H1 (cell line): ENCODE results near the gene SMPDL3B. TPM values are rescaled to one million over a fixed set of nuclear protein-coding genes. Genes with fewer than 3 reads are reported as not detected.

Experiments
- CTCF ChIA-PET: fragments of 300-600 bp; sonication (Branson Sonifier 250); formaldehyde crosslinking; loops from one replicate; lab custom pipeline; 2021; ENCODE audit not compliant: partially characterized antibody; lab: Charles Lee
- POLR2A ChIA-PET: fragments of 300-600 bp; sonication (Branson Sonifier 250); formaldehyde crosslinking; loops from one replicate; lab custom pipeline; 2021; ENCODE audit warnings: inconsistent platforms; ENCODE audit not compliant: partially characterized antibody; lab: Charles Lee
- DNase-seq, 2 experiments: peaks; one replicate each; pipeline versions ENCODE4 v3.0.0 to v3.0.0-alpha.2; 2010 to 2022; ENCODE audit warnings: low spot score in 2 of 2, low read depth in 1 of 2, mixed read lengths in 1 of 2
- FAIRE-seq: peaks from 2 replicates; lab custom pipeline; 2011; peaks lifted over from hg19 to GRCh38; lab: Jason Lieb, UNC
- H2AFZ ChIP-seq: 2 replicates; pipeline ENCODE4 v1.8.1; 2012; ENCODE audit warnings: low read length, inconsistent platforms
- H2AK5ac ChIP-seq: 2 replicates; pipeline ENCODE4 v1.6.1; 2013; ENCODE audit warnings: low read depth, low read length
- H2BK120ac ChIP-seq: replicated peaks from 2 replicates; pipeline ENCODE3; 2013; ENCODE audit warnings: low read depth, low read length, inconsistent platforms
- H2BK12ac ChIP-seq: 2 replicates; pipeline ENCODE4 v1.6.1; 2013; ENCODE audit warnings: low read depth, low read length
- H2BK15ac ChIP-seq: 2 replicates; pipeline ENCODE4 v1.6.1; 2013; ENCODE audit warnings: low read length
- H2BK20ac ChIP-seq: 2 replicates; pipeline ENCODE4 v1.6.1; 2013; ENCODE audit warnings: low read length
- H2BK5ac ChIP-seq: 2 replicates; pipeline ENCODE4 v1.6.1; 2013; ENCODE audit warnings: low read depth, low read length
- H3K14ac ChIP-seq: 2 replicates; pipeline ENCODE4 v1.6.1; 2013; ENCODE audit warnings: inconsistent platforms; ENCODE audit not compliant: insufficient read length
- H3K18ac ChIP-seq: 2 replicates; pipeline ENCODE4 v1.6.1; 2013; ENCODE audit warnings: low read length; ENCODE audit errors: extremely low read depth
- H3K23ac ChIP-seq: 2 replicates; pipeline ENCODE4 v1.6.1; 2013; ENCODE audit warnings: inconsistent platforms; ENCODE audit not compliant: insufficient read length
- H3K23me2 ChIP-seq: 2 replicates; pipeline ENCODE4 v1.6.1; 2013; ENCODE audit warnings: low read depth, low read length
- H3K27ac ChIP-seq: 2 replicates; pipeline ENCODE4 v1.6.1; 2011; ENCODE audit warnings: low read depth, low read length, inconsistent platforms
- H3K27me3 ChIP-seq, 4 experiments: replicated peaks in 1 of 4; 1 replicate in 1 of 4; 2 replicates in 3 of 4; pipeline versions ENCODE4 v1.6.1 to v1.8.1; 2011 to 2013; ENCODE audit warnings: low read length in 3 of 4, mild to moderate bottlenecking in 3 of 4, inconsistent platforms in 2 of 4, mixed read lengths in 2 of 4, moderate library complexity in 1 of 4; ENCODE audit not compliant: control insufficient read depth in 3 of 4, insufficient read depth in 3 of 4; ENCODE audit errors: extremely low read depth in 1 of 4
- H3K36me3 ChIP-seq, 4 experiments: 2 replicates each; pipeline versions ENCODE4 v1.6.1 to v1.8.1; 2011 to 2013; ENCODE audit warnings: mild to moderate bottlenecking in 4 of 4, low read length in 3 of 4, moderate library complexity in 2 of 4, control low read depth in 1 of 4, inconsistent platforms in 1 of 4; ENCODE audit not compliant: insufficient read depth in 4 of 4, control insufficient read depth in 2 of 4
- H3K4ac ChIP-seq: replicated peaks from 2 replicates; pipeline ENCODE3; 2013; ENCODE audit warnings: low read length, low read depth, mixed read lengths, inconsistent platforms; ENCODE audit not compliant: insufficient read length
- H3K4me1 ChIP-seq, 4 experiments: replicated peaks in 1 of 4; 1 replicate in 1 of 4; 2 replicates in 3 of 4; pipeline versions ENCODE4 v1.6.1 to v1.8.1; 2011 to 2013; ENCODE audit warnings: low read length in 3 of 4, inconsistent platforms in 2 of 4, mixed read lengths in 1 of 4; ENCODE audit not compliant: insufficient read depth in 4 of 4, control insufficient read depth in 3 of 4
- H3K4me2 ChIP-seq, 2 experiments: 2 replicates each; pipeline versions ENCODE4 v1.6.1 to v1.8.1; 2011 to 2013; ENCODE audit warnings: low read depth in 2 of 2, low read length in 2 of 2, control low read depth in 1 of 2, inconsistent platforms in 1 of 2, mild to moderate bottlenecking in 1 of 2; ENCODE audit not compliant: insufficient read depth in 1 of 2
- H3K4me3 ChIP-seq, 4 experiments: fragments of 200-600, 300-600 bp in 1 of 4; sonication (generic), shearing (Covaris generic), sonication (Bioruptor Twin) in 1 of 4; 2 replicates each; pipeline versions ENCODE4 v1.5.1 to v1.8.1; 2011 to 2016; ENCODE audit warnings: low read length in 4 of 4, low read depth in 3 of 4, control low read depth in 2 of 4, inconsistent platforms in 2 of 4, mild to moderate bottlenecking in 2 of 4, mixed read lengths in 1 of 4, moderate library complexity in 1 of 4; ENCODE audit not compliant: insufficient read depth in 2 of 4; ENCODE audit errors: extremely low read depth in 1 of 4
- H3K56ac ChIP-seq: replicated peaks from 2 replicates; pipeline ENCODE3; 2013; ENCODE audit warnings: low read depth, mild to moderate bottlenecking, mixed read lengths, low read length, inconsistent platforms; ENCODE audit not compliant: insufficient read length
- H3K79me1 ChIP-seq: 2 replicates; pipeline ENCODE4 v1.6.1; 2013; ENCODE audit warnings: low read depth, low read length, control low read depth
- H3K79me2 ChIP-seq, 2 experiments: 2 replicates each; pipeline versions ENCODE4 v1.6.1 to v1.8.1; 2012 to 2013; ENCODE audit warnings: low read length in 2 of 2, mild to moderate bottlenecking in 2 of 2, inconsistent platforms in 1 of 2; ENCODE audit not compliant: insufficient read depth in 2 of 2, control insufficient read depth in 1 of 2
- H3K9ac ChIP-seq, 4 experiments: replicated peaks in 1 of 4; 1 replicate in 1 of 4; 2 replicates in 3 of 4; pipeline versions ENCODE4 v1.6.1 to v1.8.1; 2011 to 2013; ENCODE audit warnings: low read depth in 3 of 4, low read length in 3 of 4, control low read depth in 2 of 4, mild to moderate bottlenecking in 2 of 4, moderate library complexity in 2 of 4, inconsistent platforms in 1 of 4; ENCODE audit errors: extremely low read depth in 1 of 4
- H3K9me3 ChIP-seq, 2 experiments: 2 replicates each; pipeline versions ENCODE4 v1.6.1 to v1.8.1; 2012 to 2013; ENCODE audit warnings: mild to moderate bottlenecking in 2 of 2, moderate library complexity in 2 of 2, control low read depth in 1 of 2, inconsistent platforms in 1 of 2, low read depth in 1 of 2, low read length in 1 of 2, mixed read lengths in 1 of 2; ENCODE audit not compliant: insufficient read depth in 2 of 2
- H4K20me1 ChIP-seq, 2 experiments: replicated peaks in 1 of 2; 2 replicates each; pipeline versions ENCODE3 to v1.8.1; 2011 to 2013; ENCODE audit warnings: inconsistent platforms in 2 of 2, low read length in 2 of 2, mild to moderate bottlenecking in 1 of 2; ENCODE audit not compliant: insufficient read depth in 2 of 2, control insufficient read depth in 1 of 2
- H4K5ac ChIP-seq: 2 replicates; pipeline ENCODE4 v1.6.1; 2013; ENCODE audit warnings: low read length, low read depth, mixed read lengths, inconsistent platforms; ENCODE audit not compliant: insufficient read length
- H4K8ac ChIP-seq: 2 replicates; pipeline ENCODE4 v1.8.0; 2013; ENCODE audit warnings: mild to moderate bottlenecking, moderate library complexity, low read length, inconsistent platforms; ENCODE audit not compliant: insufficient read depth; ENCODE audit errors: extremely low read depth
- H4K91ac ChIP-seq: replicated peaks from 2 replicates; pipeline ENCODE3; 2013; ENCODE audit warnings: low read length, mixed read lengths, inconsistent platforms; ENCODE audit not compliant: insufficient read length
- NANOG ChIP-seq: IDR thresholded peaks from 2 replicates; pipeline ENCODE4 v1.6.1; 2011; ENCODE audit warnings: low read length, low read depth, mild to moderate bottlenecking, inconsistent platforms; ENCODE audit not compliant: insufficient read depth, poor library complexity, severe bottlenecking
- NRF1 ChIP-seq: IDR thresholded peaks from 2 replicates; pipeline ENCODE4 v1.6.1; 2011; ENCODE audit warnings: mild to moderate bottlenecking, low read depth, low read length, improper control_type of control experiment
- RAD21 ChIP-seq, 2 experiments: IDR thresholded peaks in 1 of 2; conservative IDR thresholded peaks in 1 of 2; 2 replicates each; pipeline ENCODE4 v1.6.1; 2011; ENCODE audit warnings: low read depth in 2 of 2, low read length in 2 of 2, improper control_type of control experiment in 1 of 2, inconsistent platforms in 1 of 2, mild to moderate bottlenecking in 1 of 2, moderate library complexity in 1 of 2
- SIRT6 ChIP-seq: IDR thresholded peaks from one replicate; pipeline ENCODE4 v1.7.1; 2012; ENCODE audit warnings: low read length, inconsistent platforms
- TEAD4 ChIP-seq: IDR thresholded peaks from 2 replicates; pipeline ENCODE4 v1.6.1; 2012; ENCODE audit warnings: low read depth, low read length, inconsistent platforms, mixed read lengths
- WGBS, 2 experiments: shearing (Covaris generic) in 1 of 2; methylation state at CpG; one replicate each; pipeline versions ENCODE4 v1.1.6 to v1.1.7; 2013 to 2015; ENCODE audit warnings: low lambda C conversion rate in 2 of 2, mixed read lengths in 2 of 2, inconsistent platforms in 1 of 2, low coverage in 1 of 2, missing lambda C conversion rate in 1 of 2; ENCODE audit not compliant: insufficient replicate concordance in 2 of 2, insufficient coverage in 1 of 2, insufficient read length in 1 of 2; ENCODE audit errors: extremely low coverage in 1 of 2, missing lambda C conversion rate in 1 of 2; 5-methylcytosine and 5-hydroxymethylcytosine counted together
- polyA plus RNA-seq, 7 experiments: library from polyadenylated mRNA; depleted of rRNA in 3 of 7; stranded (reverse) in 5 of 7; unstranded in 2 of 7; fragments of >200 nt in 5 of 7; fragments of 200-250 nt in 2 of 7; gene quantifications; 1 replicate in 5 of 7; 2 replicates in 1 of 7; 4 replicates in 1 of 7; pipeline versions ENCODE4 v1.2.1 to v1.2.3, GENCODE V29; 2011 to 2013; ENCODE audit warnings: missing spikeins in 2 of 7, mixed read lengths in 2 of 7
- total RNA-seq: library from RNA; stranded (reverse); fragmentation: NEBNext Ultra II Directional; extraction: Animal tissue kit (Norgen Biotek cat#: 25700); gene quantifications from 2 replicates; pipeline ENCODE4 v1.2.1, GENCODE V29; 2021
- TF ChIP-seq, protein P1 (sequence below): IDR thresholded peaks from 2 replicates; pipeline ENCODE4 v1.6.1; 2012; ENCODE audit warnings: inconsistent platforms
- TF ChIP-seq, protein P2 (sequence below), 3 experiments: IDR thresholded peaks; 1 replicate in 2 of 3; 2 replicates in 1 of 3; pipeline versions ENCODE4 v1.5.1 to v1.6.1; 2011; ENCODE audit warnings: low read length in 3 of 3, mild to moderate bottlenecking in 3 of 3, inconsistent platforms in 2 of 3, low read depth in 1 of 3, moderate library complexity in 1 of 3; ENCODE audit not compliant: insufficient read depth in 1 of 3; ENCODE audit errors: control extremely low read depth in 1 of 3

The SMPDL3B gene
- total and polyA plus RNA-seq, 2 of the 8 experiments (the other 6 are each of a cell fraction or from before 2014, with no cell fraction given) = 54.7 to 143 TPM

DNA sequence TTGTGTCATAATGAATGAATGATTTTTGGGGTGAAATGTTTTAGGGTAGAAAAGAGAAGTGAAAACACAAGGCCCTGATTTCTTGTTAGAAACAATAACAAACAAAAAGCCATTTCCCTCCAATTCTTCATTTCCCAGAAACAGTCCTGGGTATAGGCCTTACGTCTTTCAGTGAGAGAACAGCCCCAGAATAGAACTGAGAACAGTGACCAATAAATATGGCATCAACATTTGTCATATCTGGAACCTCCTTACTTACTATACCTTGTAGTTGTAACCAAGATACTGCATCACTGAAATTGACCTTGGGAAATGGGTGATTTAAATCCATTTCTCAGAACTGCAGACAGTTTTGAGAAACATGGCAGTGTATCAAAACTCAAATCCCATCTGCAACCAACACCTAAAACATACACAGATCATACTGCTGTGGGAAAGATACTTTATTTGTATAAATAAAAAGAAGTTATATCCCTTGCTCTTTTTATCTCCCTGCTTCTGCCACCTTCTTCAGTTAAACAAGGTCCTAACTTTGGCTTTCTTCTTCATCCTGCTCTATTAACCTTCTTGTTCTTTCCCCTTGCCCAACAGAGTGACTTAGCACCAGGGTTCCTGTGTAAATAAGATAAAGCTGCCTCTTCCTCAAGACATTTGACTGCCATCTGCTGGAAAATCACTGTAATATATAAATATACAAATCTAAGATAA is 44.5 kb downstream of the SMPDL3B start:
- H4K91ac ChIP-seq = no peak overlapping the region
- no peak overlapping the region for H2AK5ac ChIP-seq

More for the DNA sequence above, 44.5 kb downstream of the SMPDL3B start:
- no peak overlapping the region for H4K8ac ChIP-seq
- H3K27me3 ChIP-seq = no peaks in the 10 kb centered on the region
- H2BK120ac ChIP-seq = no peak overlapping the region
- POLR2A ChIA-PET = interaction anchor here (0.5 to 1.4 kb wide), 3 partner anchors 9 to 721 kb away, joined by 3 to 4 read pairs (median 3); partner anchors contain the start of gene XKR8
- no peak overlapping the region for H2BK20ac ChIP-seq
- H3K18ac ChIP-seq = no peak overlapping the region
- DNase-seq (no peak), FAIRE-seq (no peak)
- no peak overlapping the region for H2AFZ ChIP-seq
- 93% methylated on average over 1 of the region's 1 CpG; no CpG with 5 or more reads in 1 of the 2 experiments for WGBS, 2 experiments
- no peak overlapping the region for H2BK5ac ChIP-seq
- no peaks in the 10 kb centered on the region for H3K4me1 ChIP-seq
- no peak overlapping the region for H3K56ac ChIP-seq
- no peak overlapping the region for H2BK12ac ChIP-seq
- no peak overlapping the region for H3K14ac ChIP-seq
- no peaks in the 10 kb centered on the region for H3K23me2 ChIP-seq
- no peak overlapping the region for H3K4me3 ChIP-seq
- H3K79me1 ChIP-seq = no peaks in the 10 kb centered on the region
- no peak overlapping the region for H3K4ac ChIP-seq
- no peaks in the 10 kb centered on the region for H3K9me3 ChIP-seq
- CTCF ChIA-PET = interaction anchor here (0.6 to 4.1 kb wide), 12 partner anchors 7 to 121 kb away, joined by 3 to 18 read pairs (median 4); no protein-coding TSS in a partner anchor
- no peak overlapping the region for H2BK15ac ChIP-seq
- no peak overlapping the region for H4K5ac ChIP-seq
- H3K23ac ChIP-seq = no peak overlapping the region
- no peaks in the 10 kb centered on the region for H3K79me2 ChIP-seq
- TF ChIP-seq, protein P1, sequence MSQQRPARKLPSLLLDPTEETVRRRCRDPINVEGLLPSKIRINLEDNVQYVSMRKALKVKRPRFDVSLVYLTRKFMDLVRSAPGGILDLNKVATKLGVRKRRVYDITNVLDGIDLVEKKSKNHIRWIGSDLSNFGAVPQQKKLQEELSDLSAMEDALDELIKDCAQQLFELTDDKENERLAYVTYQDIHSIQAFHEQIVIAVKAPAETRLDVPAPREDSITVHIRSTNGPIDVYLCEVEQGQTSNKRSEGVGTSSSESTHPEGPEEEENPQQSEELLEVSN = no peak
- TF ChIP-seq NRF1 = no peak
- TF ChIP-seq NANOG = no peak
- no peak for TF ChIP-seq TEAD4
- TF ChIP-seq SIRT6 = no peak
- peak; percentile 57 to 67 for TF ChIP-seq RAD21 (IDR thresholded peaks at IDR 0.05 in 1 of 2, conservative IDR thresholded peaks at IDR 0.05 in 1 of 2; ENCODE audit: low read depth in 2 of 2, low read length in 2 of 2)
- TF ChIP-seq, protein P2, sequence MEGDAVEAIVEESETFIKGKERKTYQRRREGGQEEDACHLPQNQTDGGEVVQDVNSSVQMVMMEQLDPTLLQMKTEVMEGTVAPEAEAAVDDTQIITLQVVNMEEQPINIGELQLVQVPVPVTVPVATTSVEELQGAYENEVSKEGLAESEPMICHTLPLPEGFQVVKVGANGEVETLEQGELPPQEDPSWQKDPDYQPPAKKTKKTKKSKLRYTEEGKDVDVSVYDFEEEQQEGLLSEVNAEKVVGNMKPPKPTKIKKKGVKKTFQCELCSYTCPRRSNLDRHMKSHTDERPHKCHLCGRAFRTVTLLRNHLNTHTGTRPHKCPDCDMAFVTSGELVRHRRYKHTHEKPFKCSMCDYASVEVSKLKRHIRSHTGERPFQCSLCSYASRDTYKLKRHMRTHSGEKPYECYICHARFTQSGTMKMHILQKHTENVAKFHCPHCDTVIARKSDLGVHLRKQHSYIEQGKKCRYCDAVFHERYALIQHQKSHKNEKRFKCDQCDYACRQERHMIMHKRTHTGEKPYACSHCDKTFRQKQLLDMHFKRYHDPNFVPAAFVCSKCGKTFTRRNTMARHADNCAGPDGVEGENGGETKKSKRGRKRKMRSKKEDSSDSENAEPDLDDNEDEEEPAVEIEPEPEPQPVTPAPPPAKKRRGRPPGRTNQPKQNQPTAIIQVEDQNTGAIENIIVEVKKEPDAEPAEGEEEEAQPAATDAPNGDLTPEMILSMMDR (IDR thresholded peaks at IDR 0.05; ENCODE audit: control extremely low read depth in 1 of 3, insufficient read depth in 1 of 3, low read depth in 1 of 3, low read length in 3 of 3) = peak in 1 of 3 experiments; percentile 40; a peak in 1 of 4 replicates
- no peak overlapping the region for H3K27ac ChIP-seq
- H3K9ac ChIP-seq = no peak overlapping the region
- no peaks in the 10 kb centered on the region for H4K20me1 ChIP-seq
- peaks cover 0 to 5% (median 0%) of the 10 kb centered on the region in 4 experiments; a peak in 1 of 8 replicates for H3K36me3 ChIP-seq
- H3K4me2 ChIP-seq = no peak overlapping the region
